ENCODE results near the gene LAMA5.

The LAMA5 gene

GRCh38 chr20:62281161-62281933 is 85.8 kb downstream of the LAMA5 start:
- no peak for DNase-seq

- no peak for DNase-seq
Measured at GRCh38 chr20:62280303-62280702, 86.8 kb downstream of the LAMA5 start.

GRCh38 chr20:62277253-62277652 is 89.9 kb downstream of the LAMA5 start:
- no peak for DNase-seq

- no peak for DNase-seq
Measured at GRCh38 chr20:62276439-62276838, 90.7 kb downstream of the LAMA5 start.

GRCh38 chr20:62275219-62275618 is 91.9 kb downstream of the LAMA5 start:
- DNase-seq, result no peak

- DNase-seq, result no peak
Measured at GRCh38 chr20:62274332-62274950, 92.7 kb downstream of the LAMA5 start.

GRCh38 chr20:62273416-62273815 is 93.7 kb downstream of the LAMA5 start:
- DNase-seq, result no peak

- no peak for DNase-seq
Measured at GRCh38 chr20:62272200-62272599, 94.9 kb downstream of the LAMA5 start.

- no peak for DNase-seq
Measured at GRCh38 chr20:62269871-62270270, 97.2 kb downstream of the LAMA5 start.

GRCh38 chr20:62269378-62269777 is 97.7 kb downstream of the LAMA5 start:
- no peak for DNase-seq

- no peak for DNase-seq
Measured at GRCh38 chr20:62268228-62268900, 98.7 kb downstream of the LAMA5 start.

GRCh38 chr20:62267543-62267942 is 99.6 kb downstream of the LAMA5 start:
- no peak for DNase-seq

GRCh38 chr20:62266851-62267250 is 100.3 kb downstream of the LAMA5 start:
- no peak for DNase-seq

GRCh38 chr20:62266340-62266739 is 100.8 kb downstream of the LAMA5 start:
- no peak for DNase-seq

GRCh38 chr20:62265365-62265764 is 101.7 kb downstream of the LAMA5 start:
- no peak for DNase-seq

- DNase-seq, result no peak
Measured at GRCh38 chr20:62263396-62263795, 103.7 kb downstream of the LAMA5 start.

GRCh38 chr20:62262064-62262463 is 105.0 kb downstream of the LAMA5 start:
- DNase-seq, result no peak

GRCh38 chr20:62259294-62259565 is 107.9 kb downstream of the LAMA5 start:
- DNase-seq, result no peak
